MG63 (cell line): Measurements from ENCODE around the gene EME2. TPM values are rescaled to one million over a fixed set of nuclear protein-coding genes. Genes with fewer than 3 reads are reported as not detected.

Experiments
- DNase-seq: peaks from one replicate; pipeline ENCODE4 v3.0.0-alpha.2; 2020
- H3K27me3 ChIP-seq: fragments of 250-450 bp; sonication (Bioruptor Pico); 2 replicates; pipeline ENCODE4 v1.5.1; 2020; ENCODE audit warnings: mild to moderate bottlenecking, moderate library complexity
- H3K36me3 ChIP-seq: fragments of 250-450 bp; sonication (Bioruptor Pico); 2 replicates; pipeline ENCODE4 v1.5.1; 2020; ENCODE audit warnings: mild to moderate bottlenecking, moderate library complexity
- H3K4me3 ChIP-seq: fragments of 250-450 bp; sonication (Bioruptor Pico); 2 replicates; pipeline ENCODE4 v1.5.1; 2020; ENCODE audit warnings: mild to moderate bottlenecking, moderate library complexity
- H3K9me3 ChIP-seq: fragments of 250-450 bp; sonication (Bioruptor Pico); 2 replicates; pipeline ENCODE4 v1.5.1; 2020; ENCODE audit warnings: mild to moderate bottlenecking, moderate library complexity
- total RNA-seq: library from RNA; depleted of rRNA; stranded (reverse); fragments of >200 nt; shearing (Covaris generic); gene quantifications from 2 replicates; pipeline ENCODE4 v1.2.3, GENCODE V29; 2014; ENCODE audit warnings: low replicate concordance

EME2 gene
- total RNA-seq, 1 experiment from 2014 or later: 6.6 TPM

- DNase-seq: no peak
- H3K27me3 ChIP-seq: no peaks in the 10 kb centered on the region
- H3K9me3 ChIP-seq: no peaks in the 10 kb centered on the region
- H3K4me3 ChIP-seq: no peak overlapping the region
- peaks cover 38% of the 10 kb centered on the region for H3K36me3 ChIP-seq
Measured at GRCh38 chr16:1761751-1762150, 10.9 kb upstream of the EME2 start.

GRCh38 chr16:1762196-1762878, 10.3 kb upstream of the EME2 start:
- H3K36me3 ChIP-seq: peaks cover 42% of the 10 kb centered on the region
- H3K9me3 ChIP-seq: no peaks in the 10 kb centered on the region
- no peak overlapping the region for H3K4me3 ChIP-seq
- H3K27me3 ChIP-seq: no peaks in the 10 kb centered on the region
- no peak for DNase-seq

- Histone ChIP-seq H3K36me3 (peaks cover 47% of the 10 kb centered on the region), H3K9me3 (no peaks in the 10 kb centered on the region), H3K4me3 (no peak overlapping the region), H3K27me3 (no peaks in the 10 kb centered on the region)
- no peak for DNase-seq
Measured at GRCh38 chr16:1762879-1763520, 9.6 kb upstream of the EME2 start.

GRCh38 chr16:1763521-1764511, 8.8 kb upstream of the EME2 start:
- no peak overlapping the region for H3K4me3 ChIP-seq
- no peaks in the 10 kb centered on the region for H3K27me3 ChIP-seq
- no peaks in the 10 kb centered on the region for H3K9me3 ChIP-seq
- DNase-seq: no peak
- peaks cover 53% of the 10 kb centered on the region for H3K36me3 ChIP-seq

GRCh38 chr16:1764971-1765370, 7.6 kb upstream of the EME2 start:
- Histone ChIP-seq H3K27me3 (no peaks in the 10 kb centered on the region), H3K4me3 (no peak overlapping the region), H3K36me3 (peaks cover 63% of the 10 kb centered on the region), H3K9me3 (no peaks in the 10 kb centered on the region)
- DNase-seq: no peak

- Histone ChIP-seq H3K27me3 (no peaks in the 10 kb centered on the region), H3K36me3 (peaks cover 63% of the 10 kb centered on the region), H3K9me3 (no peaks in the 10 kb centered on the region), H3K4me3 (no peak overlapping the region)
- DNase-seq: no peak
Measured at GRCh38 chr16:1765826-1766225, 6.8 kb upstream of the EME2 start.

GRCh38 chr16:1766231-1766630, 6.4 kb upstream of the EME2 start:
- H3K4me3 ChIP-seq: no peak overlapping the region
- H3K9me3 ChIP-seq: no peaks in the 10 kb centered on the region
- no peak for DNase-seq
- H3K36me3 ChIP-seq: peaks cover 65% of the 10 kb centered on the region
- H3K27me3 ChIP-seq: no peaks in the 10 kb centered on the region

GRCh38 chr16:1766701-1767100, 5.9 kb upstream of the EME2 start:
- H3K36me3 ChIP-seq: peaks cover 65% of the 10 kb centered on the region
- no peak for DNase-seq

GRCh38 chr16:1767116-1767994, 5.3 kb upstream of the EME2 start:
- no peak for DNase-seq
- H3K9me3 ChIP-seq: no peaks in the 10 kb centered on the region
- H3K27me3 ChIP-seq: no peaks in the 10 kb centered on the region
- no peak overlapping the region for H3K4me3 ChIP-seq
- H3K36me3 ChIP-seq: peaks cover 67% of the 10 kb centered on the region

More at GRCh38 chr16:1766701-1767100, 5.9 kb upstream of the EME2 start:
- Histone ChIP-seq H3K9me3 (no peaks in the 10 kb centered on the region), H3K27me3 (no peaks in the 10 kb centered on the region), H3K4me3 (no peak overlapping the region)

- no peaks in the 10 kb centered on the region for H3K27me3 ChIP-seq
- H3K9me3 ChIP-seq: no peaks in the 10 kb centered on the region
- DNase-seq: no peak
- no peak overlapping the region for H3K4me3 ChIP-seq
- peaks cover 64% of the 10 kb centered on the region for H3K36me3 ChIP-seq
Measured at GRCh38 chr16:1768061-1768766, 4.4 kb upstream of the EME2 start.

- DNase-seq: no peak
- H3K36me3 ChIP-seq: peaks cover 60% of the 10 kb centered on the region
- H3K4me3 ChIP-seq: no peak overlapping the region
- no peaks in the 10 kb centered on the region for H3K9me3 ChIP-seq
- no peaks in the 10 kb centered on the region for H3K27me3 ChIP-seq
Measured at GRCh38 chr16:1768767-1769401, 3.7 kb upstream of the EME2 start.

GRCh38 chr16:1769402-1770300, 3.0 kb upstream of the EME2 start:
- H3K4me3 ChIP-seq: no peak overlapping the region

GRCh38 chr16:1770328-1771187, 2.1 kb upstream of the EME2 start:
- peaks cover 60% of the 10 kb centered on the region for H3K36me3 ChIP-seq
- no peak overlapping the region for H3K4me3 ChIP-seq
- no peak for DNase-seq
- no peaks in the 10 kb centered on the region for H3K27me3 ChIP-seq
- H3K9me3 ChIP-seq: no peaks in the 10 kb centered on the region

More at GRCh38 chr16:1769402-1770300, 3.0 kb upstream of the EME2 start:
- Histone ChIP-seq H3K36me3 (peaks cover 58% of the 10 kb centered on the region), H3K27me3 (no peaks in the 10 kb centered on the region), H3K9me3 (no peaks in the 10 kb centered on the region)
- no peak for DNase-seq
